Measurements from ENCODE around the gene KIAA0586. TPM values are rescaled to one million over a fixed set of nuclear protein-coding genes. Genes with fewer than 3 reads are reported as not detected.
A peak's percentile ranks its signal among the peaks of the same experiment; 100 is the strongest.
"Not testable (repeated sequence)": the region's sequence is repeated elsewhere in the genome, so short reads cannot be mapped to it uniquely, and the experiment has no call there.

Gene KIAA0586
- 0.78 and 6.4 TPM in 2 replicates for total RNA-seq (2014; rRNA removed; shearing (Covaris generic); ENCODE audit: low replicate concordance)

- in situ Hi-C loops (cut with HindIII; ENCODE audit: low pct_unique_long_range_greater_than_20kb, low sequenced_read_pairs), result no loop called here
Observed at GRCh38 chr14:58427281-58428117, at the start of gene KIAA0586, which contains the start of gene TIMM9. Gene KIAA0586, plus strand, starts transcription at chr14:58427719. Its CDS starts 546 bp downstream, at chr14:58428265. Gene TIMM9, minus strand, starts transcription at chr14:58427531. Its CDS starts 15,586 bp downstream, at chr14:58411945.

GRCh38 chr14:58390830-58391229, 36.7 kb upstream of the KIAA0586 start:
- in situ Hi-C loops (cut with HindIII; ENCODE audit: low pct_unique_long_range_greater_than_20kb, low sequenced_read_pairs), result no loop called here
- no peak for DNase-seq (ENCODE audit: low read depth)

More at GRCh38 chr14:58427281-58428117, at the start of gene KIAA0586, which contains the start of gene TIMM9:
- peak; percentile 89 for DNase-seq (ENCODE audit: low read depth)

GRCh38 chr14:58395562-58395811, 32.0 kb upstream of the KIAA0586 start:
- DNase-seq (ENCODE audit: low read depth), result peak; percentile 2
- in situ Hi-C loops (cut with HindIII; ENCODE audit: low pct_unique_long_range_greater_than_20kb, low sequenced_read_pairs), result no loop called here

- peak; percentile 30 for DNase-seq (ENCODE audit: low read depth)
- in situ Hi-C loops (cut with HindIII; ENCODE audit: low pct_unique_long_range_greater_than_20kb, low sequenced_read_pairs), result no loop called here
Observed at GRCh38 chr14:58395812-58396788, 31.4 kb upstream of the KIAA0586 start, which contains the start of gene TOMM20L. Gene TOMM20L, plus strand, starts transcription at chr14:58395930. Its CDS starts 28 bp downstream, at chr14:58395958.

GRCh38 chr14:58397156-58397555, 30.4 kb upstream of the KIAA0586 start:
- in situ Hi-C loops (cut with HindIII; ENCODE audit: low pct_unique_long_range_greater_than_20kb, low sequenced_read_pairs), result no loop called here
- no peak for DNase-seq (ENCODE audit: low read depth)

GRCh38 chr14:58398495-58398894, 29.0 kb upstream of the KIAA0586 start:
- no peak for DNase-seq (ENCODE audit: low read depth)
- in situ Hi-C loops (cut with HindIII; ENCODE audit: low pct_unique_long_range_greater_than_20kb, low sequenced_read_pairs), result no loop called here

- DNase-seq (ENCODE audit: low read depth), result no peak
- in situ Hi-C loops (cut with HindIII; ENCODE audit: low pct_unique_long_range_greater_than_20kb, low sequenced_read_pairs), result no loop called here
Observed at GRCh38 chr14:58398895-58399294, 28.6 kb upstream of the KIAA0586 start.

- in situ Hi-C loops (cut with HindIII; ENCODE audit: low pct_unique_long_range_greater_than_20kb, low sequenced_read_pairs), result no loop called here
Observed at GRCh38 chr14:58401587-58401986, 25.9 kb upstream of the KIAA0586 start.

GRCh38 chr14:58408681-58409215, 18.8 kb upstream of the KIAA0586 start:
- no peak for DNase-seq (ENCODE audit: low read depth)

More at GRCh38 chr14:58401587-58401986, 25.9 kb upstream of the KIAA0586 start:
- no peak for DNase-seq (ENCODE audit: low read depth)

GRCh38 chr14:58414845-58415244, 12.7 kb upstream of the KIAA0586 start:
- no peak for DNase-seq (ENCODE audit: low read depth)
- in situ Hi-C loops (cut with HindIII; ENCODE audit: low pct_unique_long_range_greater_than_20kb, low sequenced_read_pairs), result no loop called here

More at GRCh38 chr14:58408681-58409215, 18.8 kb upstream of the KIAA0586 start:
- in situ Hi-C loops (cut with HindIII; ENCODE audit: low pct_unique_long_range_greater_than_20kb, low sequenced_read_pairs), result no loop called here

GRCh38 chr14:58415636-58416547, 11.6 kb upstream of the KIAA0586 start:
- in situ Hi-C loops (cut with HindIII; ENCODE audit: low pct_unique_long_range_greater_than_20kb, low sequenced_read_pairs), result no loop called here
- DNase-seq (ENCODE audit: low read depth), result no peak

- in situ Hi-C loops (cut with HindIII; ENCODE audit: low pct_unique_long_range_greater_than_20kb, low sequenced_read_pairs); DNase-seq (ENCODE audit: low read depth): not testable (repeated sequence)
Observed at GRCh38 chr14:58416934-58417333, 10.6 kb upstream of the KIAA0586 start.

GRCh38 chr14:58426670-58427280, 744 bp upstream of the KIAA0586 start:
- peak; percentile 68 for DNase-seq (ENCODE audit: low read depth)
- in situ Hi-C loops (cut with HindIII; ENCODE audit: low pct_unique_long_range_greater_than_20kb, low sequenced_read_pairs), result no loop called here

GRCh38 chr14:58428118-58428683, 682 bp downstream of the KIAA0586 start:
- in situ Hi-C loops (cut with HindIII; ENCODE audit: low pct_unique_long_range_greater_than_20kb, low sequenced_read_pairs), result no loop called here

GRCh38 chr14:58430156-58430555, 2.6 kb downstream of the KIAA0586 start:
- DNase-seq (ENCODE audit: low read depth), result no peak
- in situ Hi-C loops (cut with HindIII; ENCODE audit: low pct_unique_long_range_greater_than_20kb, low sequenced_read_pairs), result no loop called here

More at GRCh38 chr14:58428118-58428683, 682 bp downstream of the KIAA0586 start:
- DNase-seq (ENCODE audit: low read depth), result peak; percentile 34

- in situ Hi-C loops (cut with HindIII; ENCODE audit: low pct_unique_long_range_greater_than_20kb, low sequenced_read_pairs), result no loop called here
- DNase-seq (ENCODE audit: low read depth), result no peak
Observed at GRCh38 chr14:58439476-58439875, 12.0 kb downstream of the KIAA0586 start.

- DNase-seq (ENCODE audit: low read depth), result no peak
- in situ Hi-C loops (cut with HindIII; ENCODE audit: low pct_unique_long_range_greater_than_20kb, low sequenced_read_pairs), result no loop called here
Observed at GRCh38 chr14:58444627-58445026, 17.1 kb downstream of the KIAA0586 start.
